DND-41 (cell line): Measurements from ENCODE around the gene TJP3.

Experiments
- EZH2 ChIP-seq: IDR thresholded peaks from 3 replicates; pipeline ENCODE4 v1.6.1; 2012; ENCODE audit warnings: borderline replicate concordance, low read depth, mild to moderate bottlenecking, moderate library complexity, low read length, inconsistent platforms; ENCODE audit not compliant: severe bottlenecking
- TF ChIP-seq, protein P1 (sequence below): IDR thresholded peaks from 2 replicates; pipeline ENCODE4 v1.5.1; 2012; ENCODE audit warnings: borderline replicate concordance, low read length, moderate library complexity, mild to moderate bottlenecking; ENCODE audit not compliant: poor library complexity, severe bottlenecking; ENCODE audit errors: extremely low read depth

DNA sequence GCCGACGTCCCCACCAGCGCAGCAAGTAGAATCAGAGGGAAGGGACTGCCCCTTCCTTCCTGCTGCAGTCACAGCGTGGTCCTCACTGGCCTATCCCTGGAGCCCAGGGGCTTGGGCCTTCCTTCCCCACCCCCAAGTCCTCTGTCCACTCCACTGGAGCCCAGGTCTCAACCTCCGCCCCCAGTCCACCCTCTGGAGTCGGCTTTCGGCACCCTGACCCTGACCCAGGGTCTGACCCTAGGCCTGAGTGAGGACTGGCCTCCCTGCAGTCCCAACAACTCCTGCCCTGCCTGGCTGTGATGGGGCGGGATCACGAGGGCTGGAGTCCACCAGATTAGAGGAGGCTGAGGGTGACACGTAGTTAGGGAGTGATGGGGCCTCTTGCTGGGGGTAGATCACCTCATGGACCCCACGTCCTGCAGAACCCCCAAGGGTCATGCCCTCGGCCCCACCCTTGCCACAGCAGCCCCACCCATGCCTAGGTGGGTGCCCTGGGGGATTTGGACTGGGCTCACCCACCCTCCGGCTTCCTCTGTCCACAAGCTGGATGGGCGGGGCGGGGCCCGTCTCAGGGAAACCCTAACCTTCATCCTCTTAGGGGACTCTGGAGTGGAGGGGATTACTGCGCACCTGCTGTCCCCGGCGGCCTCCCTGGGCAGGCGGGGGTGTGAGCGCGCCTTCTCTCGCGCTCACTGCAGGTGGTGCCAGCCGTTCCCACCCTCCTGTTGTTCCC is 60.0 kb downstream of the TJP3 start:
- TF ChIP-seq, protein P1, sequence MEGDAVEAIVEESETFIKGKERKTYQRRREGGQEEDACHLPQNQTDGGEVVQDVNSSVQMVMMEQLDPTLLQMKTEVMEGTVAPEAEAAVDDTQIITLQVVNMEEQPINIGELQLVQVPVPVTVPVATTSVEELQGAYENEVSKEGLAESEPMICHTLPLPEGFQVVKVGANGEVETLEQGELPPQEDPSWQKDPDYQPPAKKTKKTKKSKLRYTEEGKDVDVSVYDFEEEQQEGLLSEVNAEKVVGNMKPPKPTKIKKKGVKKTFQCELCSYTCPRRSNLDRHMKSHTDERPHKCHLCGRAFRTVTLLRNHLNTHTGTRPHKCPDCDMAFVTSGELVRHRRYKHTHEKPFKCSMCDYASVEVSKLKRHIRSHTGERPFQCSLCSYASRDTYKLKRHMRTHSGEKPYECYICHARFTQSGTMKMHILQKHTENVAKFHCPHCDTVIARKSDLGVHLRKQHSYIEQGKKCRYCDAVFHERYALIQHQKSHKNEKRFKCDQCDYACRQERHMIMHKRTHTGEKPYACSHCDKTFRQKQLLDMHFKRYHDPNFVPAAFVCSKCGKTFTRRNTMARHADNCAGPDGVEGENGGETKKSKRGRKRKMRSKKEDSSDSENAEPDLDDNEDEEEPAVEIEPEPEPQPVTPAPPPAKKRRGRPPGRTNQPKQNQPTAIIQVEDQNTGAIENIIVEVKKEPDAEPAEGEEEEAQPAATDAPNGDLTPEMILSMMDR, result no peak
- no peak for TF ChIP-seq EZH2
